B cell (primary cell): ENCODE measurements around the gene THSD7A. TPM values are rescaled to one million over a fixed set of nuclear protein-coding genes. Genes with fewer than 3 reads are reported as not detected.

Source experiments
- ATAC-seq: fragments of 200-7000 bp; cut with Tn5 transposase; one replicate; pipeline ENCODE4 v1.10.0; 2021; ENCODE audit warnings: low read depth, mild to moderate bottlenecking, moderate number of reproducible peaks, moderate library complexity
- CTCF ChIA-PET: fragments of 350-600 bp; sonication (Branson Sonifier 250); formaldehyde crosslinking; loops from one replicate; lab custom pipeline; 2021; ENCODE audit warnings: antibody characterized with exemption, inconsistent platforms; lab: Charles Lee
- POLR2A ChIA-PET: fragments of 350-600 bp; sonication (Branson Sonifier 250); formaldehyde crosslinking; loops from one replicate; lab custom pipeline; 2021; ENCODE audit warnings: antibody characterized with exemption; lab: Charles Lee
- DNase-seq: peaks from one replicate; pipeline ENCODE4 v3.0.0; 2013
- H2AFZ ChIP-seq: 2 replicates; pipeline ENCODE4 v1.6.1; 2012; ENCODE audit warnings: mild to moderate bottlenecking, low read depth, low read length; ENCODE audit not compliant: insufficient read depth, poor library complexity, severe bottlenecking
- H3K27ac ChIP-seq, 2 donors: 1 replicate in 1 of 2; 2 replicates in 1 of 2; pipeline ENCODE4 v1.5.1; 2012 to 2013; ENCODE audit warnings: low read length in 2 of 2, mild to moderate bottlenecking in 2 of 2, moderate library complexity in 1 of 2
- H3K27me3 ChIP-seq, 4 experiments: fragments of 200-600 bp in 1 of 4; sonication (generic) in 1 of 4; replicated peaks in 1 of 4; 1 replicate in 2 of 4; 2 replicates in 2 of 4; pipeline versions ENCODE4 v1.6.1 to v1.7.0; 2013 to 2016; ENCODE audit warnings: low read length in 3 of 4, mild to moderate bottlenecking in 2 of 4, mixed read lengths in 1 of 4, moderate library complexity in 1 of 4; ENCODE audit not compliant: insufficient read depth in 4 of 4, control insufficient read depth in 3 of 4; ENCODE audit errors: control extremely low read depth in 1 of 4
- H3K36me3 ChIP-seq, 2 experiments: replicated peaks in 1 of 2; 1 replicate in 1 of 2; 2 replicates in 1 of 2; pipeline versions ENCODE4 v1.6.1 to v1.7.1; 2013; ENCODE audit warnings: low read length in 1 of 2; ENCODE audit not compliant: insufficient read depth in 2 of 2, control insufficient read depth in 1 of 2; ENCODE audit errors: control extremely low read depth in 1 of 2, extremely low read depth in 1 of 2
- H3K4me1 ChIP-seq, 2 donors: fragments of 200-600 bp in 1 of 2; sonication (generic) in 1 of 2; 1 replicate in 1 of 2; 2 replicates in 1 of 2; pipeline versions ENCODE4 v1.5.1 to v1.6.1; 2013 to 2017; ENCODE audit warnings: low read length in 2 of 2; ENCODE audit not compliant: control insufficient read depth in 2 of 2, insufficient read depth in 2 of 2
- H3K4me2 ChIP-seq: replicated peaks from 2 replicates; pipeline ENCODE3; 2012; ENCODE audit warnings: mild to moderate bottlenecking, low read depth, low read length; ENCODE audit not compliant: poor library complexity, severe bottlenecking
- H3K4me3 ChIP-seq, 5 experiments: fragments of 200-600 bp in 1 of 5; sonication (generic) in 1 of 5; 1 replicate in 3 of 5; 2 replicates in 2 of 5; pipeline versions ENCODE4 v1.5.1 to v1.7.0; 2011 to 2016; ENCODE audit warnings: low read length in 4 of 5, mild to moderate bottlenecking in 4 of 5, low read depth in 2 of 5, control low read depth in 1 of 5, moderate library complexity in 1 of 5; ENCODE audit not compliant: insufficient read depth in 1 of 5; ENCODE audit errors: control extremely low read depth in 1 of 5, extremely low read depth in 1 of 5
- H3K79me2 ChIP-seq: fragments of 200-600 bp; sonication (generic); one replicate; pipeline ENCODE4 v1.6.0; 2016; ENCODE audit warnings: low read length; ENCODE audit not compliant: control insufficient read depth, insufficient read depth
- H3K9ac ChIP-seq: fragments of 200-600 bp; sonication (generic); 2 replicates; pipeline ENCODE4 v1.6.1; 2017; ENCODE audit warnings: mild to moderate bottlenecking, low read length, moderate library complexity
- H3K9me3 ChIP-seq, 3 donors: one replicate each; pipeline versions ENCODE4 v1.6.1 to v1.7.1; 2013; ENCODE audit warnings: low read length in 2 of 3; ENCODE audit not compliant: control insufficient read depth in 2 of 3, insufficient read depth in 1 of 3; ENCODE audit errors: control extremely low read depth in 1 of 3
- H4K20me1 ChIP-seq: 2 replicates; pipeline ENCODE4 v1.6.0; 2012; ENCODE audit warnings: mild to moderate bottlenecking, low read length; ENCODE audit not compliant: insufficient read depth, control insufficient read depth, poor library complexity, severe bottlenecking
- H3K27ac Mint-ChIP-seq: one replicate; pipeline ENCODE4 v1.8.0; 2021; ENCODE audit warnings: mixed read lengths
- H3K27me3 Mint-ChIP-seq: one replicate; pipeline ENCODE4 v1.8.0; 2021; ENCODE audit warnings: mixed read lengths
- H3K4me1 Mint-ChIP-seq: one replicate; pipeline ENCODE4 v1.8.0; 2021; ENCODE audit warnings: mixed read lengths
- H3K4me3 Mint-ChIP-seq: one replicate; pipeline ENCODE4 v1.8.0; 2021; ENCODE audit warnings: mixed read lengths
- H3K9me3 Mint-ChIP-seq: one replicate; pipeline ENCODE4 v1.8.0; 2022; ENCODE audit warnings: mixed read lengths; ENCODE audit not compliant: insufficient read depth
- EZH2 ChIP-seq: IDR thresholded peaks from 2 replicates; pipeline ENCODE4 v1.6.1; 2012; ENCODE audit warnings: borderline replicate concordance, low read depth, mild to moderate bottlenecking, moderate library complexity, low read length; ENCODE audit not compliant: insufficient read depth, poor library complexity, severe bottlenecking
- WGBS: methylation state at CpG from one replicate; pipeline ENCODE4 v1.1.5; 2013; ENCODE audit warnings: missing lambda C conversion rate; ENCODE audit not compliant: insufficient coverage; 5-methylcytosine and 5-hydroxymethylcytosine counted together
- intact Hi-C: fragments of 100-400 bp; cut with micrococcal nuclease; formaldehyde crosslinking; loops from one replicate; pipeline ENCODE4 v1.10.0; 2022
- polyA plus RNA-seq: library from polyadenylated mRNA; depleted of rRNA; stranded (reverse); fragments of >200 nt; gene quantifications from 2 replicates; pipeline ENCODE4 v1.2.3, GENCODE V29; 2012
- total RNA-seq, 2 donors: library from RNA; stranded (reverse); fragments of 120-200 nt in 1 of 2; gene quantifications; 1 replicate in 1 of 2; 2 replicates in 1 of 2; pipeline versions ENCODE4 v1.2.3 to v1.2.4, GENCODE V29; 2013 to 2022
- TF ChIP-seq, protein P1 (sequence below): fragments of 200-600 bp; IDR thresholded peaks from one replicate; pipeline ENCODE4 v1.8.0; 2022; ENCODE audit warnings: antibody characterized with exemption, mild to moderate bottlenecking

The THSD7A gene
- total and polyA plus RNA-seq, 2 donors (not counting 1 experiment from before 2014, with no cell fraction given) = not detected

DNA sequence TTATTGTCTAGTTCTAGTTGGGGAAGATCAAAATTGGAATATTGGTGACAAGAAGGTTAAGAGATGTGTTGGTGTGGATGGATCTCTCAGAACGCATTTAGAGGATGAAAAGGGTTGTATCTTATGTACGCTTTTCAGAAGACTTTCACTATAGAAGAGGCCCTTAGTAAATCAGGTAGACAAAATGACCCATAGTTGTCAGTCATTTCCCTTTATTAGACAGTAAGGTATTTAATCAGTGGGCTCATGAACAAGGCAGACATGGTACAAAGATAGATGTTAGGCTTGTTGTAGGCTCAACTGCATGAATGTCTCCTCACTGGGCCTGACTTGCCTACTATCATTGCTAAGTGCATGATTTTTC lies 499.2 kb downstream of the THSD7A start:
- no peaks in the 10 kb centered on the region for H4K20me1 ChIP-seq
- Mint-ChIP-seq H3K27ac (no peak overlapping the region), H3K27me3 (no peaks in the 10 kb centered on the region), H3K9me3 (no peaks in the 10 kb centered on the region), H3K4me1 (peaks cover 1% of the 10 kb centered on the region), H3K4me3 (no peak overlapping the region)
- POLR2A ChIA-PET = no interaction called here
- ATAC-seq (no peak), DNase-seq (no peak)
- no peaks in the 10 kb centered on the region for H3K4me1 ChIP-seq
- H3K27ac ChIP-seq = no peak overlapping the region
- CTCF ChIA-PET = no interaction called here
- no peaks in the 10 kb centered on the region for H3K36me3 ChIP-seq
- TF ChIP-seq, protein P1, sequence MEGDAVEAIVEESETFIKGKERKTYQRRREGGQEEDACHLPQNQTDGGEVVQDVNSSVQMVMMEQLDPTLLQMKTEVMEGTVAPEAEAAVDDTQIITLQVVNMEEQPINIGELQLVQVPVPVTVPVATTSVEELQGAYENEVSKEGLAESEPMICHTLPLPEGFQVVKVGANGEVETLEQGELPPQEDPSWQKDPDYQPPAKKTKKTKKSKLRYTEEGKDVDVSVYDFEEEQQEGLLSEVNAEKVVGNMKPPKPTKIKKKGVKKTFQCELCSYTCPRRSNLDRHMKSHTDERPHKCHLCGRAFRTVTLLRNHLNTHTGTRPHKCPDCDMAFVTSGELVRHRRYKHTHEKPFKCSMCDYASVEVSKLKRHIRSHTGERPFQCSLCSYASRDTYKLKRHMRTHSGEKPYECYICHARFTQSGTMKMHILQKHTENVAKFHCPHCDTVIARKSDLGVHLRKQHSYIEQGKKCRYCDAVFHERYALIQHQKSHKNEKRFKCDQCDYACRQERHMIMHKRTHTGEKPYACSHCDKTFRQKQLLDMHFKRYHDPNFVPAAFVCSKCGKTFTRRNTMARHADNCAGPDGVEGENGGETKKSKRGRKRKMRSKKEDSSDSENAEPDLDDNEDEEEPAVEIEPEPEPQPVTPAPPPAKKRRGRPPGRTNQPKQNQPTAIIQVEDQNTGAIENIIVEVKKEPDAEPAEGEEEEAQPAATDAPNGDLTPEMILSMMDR = no peak
- TF ChIP-seq EZH2 = no peak
- H3K27me3 ChIP-seq = no peaks in the 10 kb centered on the region
- no peak overlapping the region for H3K4me3 ChIP-seq
- no peak overlapping the region for H3K4me2 ChIP-seq
- H3K79me2 ChIP-seq = no peaks in the 10 kb centered on the region
- no CpG with 5 or more reads among the region's 2 CpGs for WGBS
- H3K9ac ChIP-seq = no peak overlapping the region
- intact Hi-C loops = no loop called here
- H3K9me3 ChIP-seq = no peaks in the 10 kb centered on the region
- no peak overlapping the region for H2AFZ ChIP-seq

DNA sequence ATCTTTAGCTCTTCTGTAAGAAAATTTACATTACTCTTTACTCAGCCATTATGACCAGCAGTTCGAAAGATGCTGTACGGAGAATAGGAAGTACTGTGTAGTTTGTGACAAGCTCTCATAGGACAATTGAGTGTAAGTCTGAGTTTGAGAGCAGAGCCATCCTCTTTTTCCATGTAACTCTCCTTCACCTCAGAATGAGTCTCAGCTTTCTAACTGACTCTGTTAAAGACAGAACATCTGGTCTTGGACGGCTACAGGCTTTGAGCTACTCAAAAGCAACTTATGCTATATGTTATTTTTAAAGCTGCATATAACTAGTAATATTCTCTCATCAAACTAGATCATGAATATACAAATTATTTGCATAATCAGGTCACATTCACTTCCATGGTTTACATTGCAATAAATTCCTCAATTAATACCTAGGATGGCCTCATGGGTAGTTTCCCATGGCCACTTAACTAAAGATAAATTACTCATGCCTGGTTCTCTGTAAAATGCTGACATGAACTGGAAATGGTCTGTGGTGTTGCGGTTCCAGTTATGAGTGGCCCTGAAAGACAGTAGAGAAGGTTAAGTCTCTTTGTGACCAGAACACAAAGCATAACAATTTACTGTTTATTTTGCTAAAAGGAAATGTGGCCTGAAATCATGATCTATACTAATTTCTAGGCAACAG lies 499.7 kb downstream of the THSD7A start:
- H3K27me3 Mint-ChIP-seq = no peaks in the 10 kb centered on the region
- H3K27ac Mint-ChIP-seq = no peak overlapping the region
- Histone ChIP-seq H3K9me3 (no peaks in the 10 kb centered on the region), H3K27me3 (no peaks in the 10 kb centered on the region), H2AFZ (no peak overlapping the region), H3K4me2 (no peak overlapping the region), H3K9ac (no peak overlapping the region), H3K4me3 (no peak overlapping the region), H3K4me1 (no peaks in the 10 kb centered on the region), H3K79me2 (no peaks in the 10 kb centered on the region), H3K36me3 (no peaks in the 10 kb centered on the region), H4K20me1 (no peaks in the 10 kb centered on the region), H3K27ac (no peak overlapping the region)
- no peak overlapping the region for H3K4me3 Mint-ChIP-seq
- no CpG with 5 or more reads among the region's 4 CpGs for WGBS
- no peaks in the 10 kb centered on the region for H3K9me3 Mint-ChIP-seq
- intact Hi-C loops = no loop called here
- DNase-seq (no peak), ATAC-seq (no peak)
- peaks cover 1% of the 10 kb centered on the region for H3K4me1 Mint-ChIP-seq
- POLR2A ChIA-PET = no interaction called here
- CTCF ChIA-PET = interaction anchor here (1.1 kb wide), 1 partner anchor 14 kb away, joined by 5 read pairs; no protein-coding TSS in a partner anchor
- TF ChIP-seq EZH2 = no peak
- TF ChIP-seq, protein P1 = no peak
